ENCODE data around the gene MLLT1.

MLLT1 gene

GRCh38 chr19:6215701-6216235, 64.0 kb downstream of the MLLT1 start:
- TF ChIP-seq CTCF (IDR thresholded peaks at IDR 0.05; ENCODE audit: low read depth, low read length), result no peak
- H3K4me3 ChIP-seq (ENCODE audit: low read depth, low read length), result no peak overlapping the region
- DNase-seq (ENCODE audit: low read depth), result no peak

GRCh38 chr19:6214881-6215541, 64.8 kb downstream of the MLLT1 start:
- no peak for TF ChIP-seq MAX (IDR thresholded peaks at IDR 0.05; ENCODE audit: low read depth, low read length)
- no peak overlapping the region for H3K4me3 ChIP-seq (ENCODE audit: low read depth, low read length)
- DNase-seq (ENCODE audit: low read depth), result no peak

GRCh38 chr19:6213696-6214641, 65.8 kb downstream of the MLLT1 start:
- no peak for TF ChIP-seq CTCF (IDR thresholded peaks at IDR 0.05; ENCODE audit: low read depth, low read length)
- no peak for TF ChIP-seq MAX (IDR thresholded peaks at IDR 0.05; ENCODE audit: low read depth, low read length)
- TF ChIP-seq MYC (IDR thresholded peaks at IDR 0.05; ENCODE audit: low read depth, low read length), result no peak
- TF ChIP-seq POLR2A (IDR thresholded peaks at IDR 0.05; ENCODE audit: extremely low read depth, insufficient read length), result no peak
- DNase-seq (ENCODE audit: low read depth), result no peak
- H3K4me3 ChIP-seq (ENCODE audit: low read depth, low read length), result no peak overlapping the region

- TF ChIP-seq MYC (IDR thresholded peaks at IDR 0.05; ENCODE audit: low read depth, low read length) (no peak), CTCF (IDR thresholded peaks at IDR 0.05; ENCODE audit: low read depth, low read length) (no peak), MAX (IDR thresholded peaks at IDR 0.05; ENCODE audit: low read depth, low read length) (no peak), POLR2A (IDR thresholded peaks at IDR 0.05; ENCODE audit: extremely low read depth, insufficient read length) (no peak)
- H3K4me3 ChIP-seq (ENCODE audit: low read depth, low read length), result no peak overlapping the region
- DNase-seq (ENCODE audit: low read depth), result no peak
Measured at GRCh38 chr19:6213266-6213595, 66.5 kb downstream of the MLLT1 start.

- DNase-seq (ENCODE audit: low read depth), result no peak
- H3K4me3 ChIP-seq (ENCODE audit: low read depth, low read length), result no peak overlapping the region
- TF ChIP-seq MYC (IDR thresholded peaks at IDR 0.05; ENCODE audit: low read depth, low read length) (no peak), MAX (IDR thresholded peaks at IDR 0.05; ENCODE audit: low read depth, low read length) (no peak), CTCF (IDR thresholded peaks at IDR 0.05; ENCODE audit: low read depth, low read length) (no peak), POLR2A (IDR thresholded peaks at IDR 0.05; ENCODE audit: extremely low read depth, insufficient read length) (no peak)
Measured at GRCh38 chr19:6212403-6213265, 67.1 kb downstream of the MLLT1 start.
